D721Med (cell line): ENCODE results near the gene SZT2.
"Not testable (repeated sequence)": the region's sequence is repeated elsewhere in the genome, so short reads cannot be mapped to it uniquely, and the experiment has no call there.

Source experiments
- DNase-seq: peaks from one replicate; pipeline ENCODE4 v3.0.0; 2011; ENCODE audit warnings: low spot score; ENCODE audit not compliant: insufficient read length
- FAIRE-seq: peaks from 2 replicates; lab custom pipeline; 2011; peaks lifted over from hg19 to GRCh38; lab: Jason Lieb, UNC
- CTCF ChIP-seq: IDR thresholded peaks from 2 replicates; pipeline ENCODE4 v1.5.1; 2012; ENCODE audit warnings: mild to moderate bottlenecking, control low read depth; ENCODE audit not compliant: insufficient read depth; ENCODE audit errors: missing control alignments

Gene SZT2

GRCh38 chr1:43387976-43388599, 1.6 kb upstream of the SZT2 start:
- DNase-seq: no peak
- no peak for FAIRE-seq

DNA sequence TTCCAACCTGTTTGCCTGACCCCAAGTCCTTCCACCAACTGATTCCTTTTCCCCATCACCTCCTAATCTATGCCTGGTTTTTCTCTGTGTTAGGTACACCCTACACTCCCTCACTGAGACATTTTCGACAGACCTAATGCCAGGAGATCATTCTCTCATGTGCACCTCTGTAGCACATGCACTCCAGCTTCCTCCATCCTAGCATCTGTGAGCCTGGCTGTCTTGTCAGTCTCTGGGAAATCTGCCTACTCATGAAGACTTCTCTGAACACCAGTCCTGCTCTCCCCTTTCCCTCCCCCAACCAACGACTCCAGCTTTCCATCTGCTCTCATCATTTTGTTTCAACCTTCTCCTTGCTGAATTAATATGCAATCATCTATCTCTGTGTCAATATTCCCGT, 1.1 kb upstream of the SZT2 start:
- FAIRE-seq (no peak), DNase-seq (no peak)
- TF ChIP-seq CTCF: no peak

More at GRCh38 chr1:43387976-43388599, 1.6 kb upstream of the SZT2 start:
- no peak for TF ChIP-seq CTCF

GRCh38 chr1:43392702-43393101, 3.0 kb downstream of the SZT2 start:
- DNase-seq (no peak), FAIRE-seq (no peak)
- TF ChIP-seq CTCF: no peak

DNA sequence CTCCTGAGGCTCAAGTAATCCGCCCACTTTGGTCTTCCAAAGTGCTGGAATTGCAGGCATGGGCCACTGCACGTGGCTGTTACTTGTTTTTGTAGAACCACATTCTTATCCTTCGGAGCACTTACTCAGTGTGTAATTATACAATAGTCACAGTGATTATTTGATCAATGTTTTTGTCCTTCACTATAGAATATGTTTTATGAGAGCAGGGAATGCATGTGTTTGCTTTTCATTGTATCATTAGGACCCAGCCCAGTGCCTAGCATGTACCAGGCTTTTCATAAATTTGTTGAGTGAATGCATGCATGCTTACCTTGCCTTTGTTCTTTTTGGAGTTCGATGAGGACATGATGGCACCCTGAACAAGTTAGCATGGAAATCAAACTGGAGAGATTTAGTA, 5.8 kb downstream of the SZT2 start:
- FAIRE-seq: no peak
- no peak for TF ChIP-seq CTCF
- DNase-seq: no peak

DNA sequence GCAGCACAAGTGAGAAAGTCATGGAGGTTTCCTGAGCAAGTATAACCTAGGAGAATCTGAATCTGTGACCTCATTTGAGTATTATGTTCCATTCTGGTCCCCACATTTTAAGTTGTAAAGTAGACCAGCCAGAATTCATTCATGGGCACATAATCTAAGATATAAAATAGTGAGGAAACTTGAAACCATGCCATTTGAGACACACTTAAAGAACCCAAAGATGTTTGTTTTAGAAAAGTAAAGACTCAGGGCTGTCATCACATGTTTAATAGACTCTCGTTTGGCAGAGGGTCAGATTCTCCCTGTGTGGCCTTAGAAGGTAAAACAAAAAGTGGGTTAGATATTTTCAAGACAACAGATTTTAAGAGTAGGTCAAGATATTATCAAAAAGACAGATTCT, 6.4 kb downstream of the SZT2 start:
- no peak for FAIRE-seq
- no peak for DNase-seq
- no peak for TF ChIP-seq CTCF

- TF ChIP-seq CTCF: no peak
- no peak for FAIRE-seq
- DNase-seq: no peak
These were observed 8.5 kb downstream of the SZT2 start for GRCh38 chr1:43398227-43398626.

DNA sequence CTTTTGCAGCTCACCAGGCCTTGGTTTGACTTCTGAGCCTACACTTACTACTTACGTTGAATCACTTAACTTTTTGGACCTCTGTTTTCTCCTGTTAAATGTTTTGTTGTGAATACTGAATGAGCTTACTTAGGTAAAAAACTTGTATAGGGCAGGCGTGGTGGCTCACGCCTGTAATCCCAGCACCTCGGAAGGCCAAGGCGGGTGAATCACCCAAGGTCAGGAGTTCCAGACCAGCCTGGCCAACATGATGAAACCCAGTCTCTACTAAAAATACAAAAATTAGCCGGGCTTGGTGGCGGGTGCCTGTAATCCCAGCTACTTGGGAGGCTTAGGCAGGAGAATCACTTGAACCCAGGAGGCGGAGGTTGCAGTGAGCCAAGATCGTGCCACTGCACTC, 10.7 kb downstream of the SZT2 start:
- DNase-seq, FAIRE-seq: not testable (repeated sequence)
